ENCODE measurements around the gene PET100.
"Not testable (repeated sequence)": the region's sequence is repeated elsewhere in the genome, so short reads cannot be mapped to it uniquely, and the experiment has no call there.

PET100 gene

GRCh38 chr19:7628589-7629311 lies 843 bp upstream of the PET100 start:
- H3K27ac ChIP-seq, result peak overlapping the region in 20 of 21 experiments; percentile 63 to 91 (median 82)

GRCh38 chr19:7631577-7631976 lies 2.0 kb downstream of the PET100 start:
- H3K4me3 ChIP-seq, result no peak overlapping the region

More at GRCh38 chr19:7628589-7629311, 843 bp upstream of the PET100 start:
- peak overlapping the region; percentile 66 to 100 (median 97) for H3K4me3 ChIP-seq

DNA sequence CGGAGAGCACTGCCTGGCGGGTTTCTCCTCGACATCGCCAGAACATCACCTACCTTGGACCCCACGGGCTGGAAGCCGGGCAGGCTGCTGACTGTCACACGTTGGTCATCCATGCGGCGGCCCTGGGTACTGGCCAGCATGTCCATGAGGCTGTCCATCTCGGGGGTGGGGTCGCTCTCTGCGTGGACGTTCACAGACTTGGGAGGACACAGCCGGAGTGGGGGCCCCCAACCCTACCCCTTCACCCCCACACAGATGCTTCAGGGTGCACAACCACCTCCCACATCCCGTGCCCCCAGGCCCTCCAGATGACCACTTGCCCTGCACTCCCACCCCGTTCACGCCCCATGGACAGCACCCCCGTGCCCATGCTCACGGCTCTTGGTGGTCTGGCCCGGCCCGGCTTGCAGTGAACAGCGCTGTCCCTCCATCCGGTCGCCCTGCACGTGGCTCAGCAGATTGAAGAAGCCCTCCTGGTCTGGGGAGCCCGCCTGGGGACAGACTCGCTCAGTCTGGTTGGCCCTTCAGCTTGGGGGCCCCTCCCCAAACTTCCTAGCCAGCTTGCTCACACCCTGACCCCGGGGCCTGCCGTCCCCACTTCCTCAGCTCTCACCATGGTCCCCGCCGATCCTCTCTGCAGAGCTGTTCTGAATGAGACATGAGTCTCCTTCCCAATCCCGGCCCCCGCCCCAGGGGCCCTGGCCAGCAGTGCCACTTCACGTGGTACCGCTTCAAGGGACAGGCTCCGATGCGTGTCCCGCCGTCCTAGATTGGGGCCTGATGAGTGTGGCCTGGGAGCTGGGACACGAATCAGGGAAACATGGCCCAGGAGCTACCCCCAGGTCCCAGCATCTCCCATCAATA lies 3.0 kb downstream of the PET100 start:
- H3K27ac ChIP-seq, result no peak overlapping the region

More at GRCh38 chr19:7631577-7631976, 2.0 kb downstream of the PET100 start:
- H3K27ac ChIP-seq, result no peak overlapping the region

DNA sequence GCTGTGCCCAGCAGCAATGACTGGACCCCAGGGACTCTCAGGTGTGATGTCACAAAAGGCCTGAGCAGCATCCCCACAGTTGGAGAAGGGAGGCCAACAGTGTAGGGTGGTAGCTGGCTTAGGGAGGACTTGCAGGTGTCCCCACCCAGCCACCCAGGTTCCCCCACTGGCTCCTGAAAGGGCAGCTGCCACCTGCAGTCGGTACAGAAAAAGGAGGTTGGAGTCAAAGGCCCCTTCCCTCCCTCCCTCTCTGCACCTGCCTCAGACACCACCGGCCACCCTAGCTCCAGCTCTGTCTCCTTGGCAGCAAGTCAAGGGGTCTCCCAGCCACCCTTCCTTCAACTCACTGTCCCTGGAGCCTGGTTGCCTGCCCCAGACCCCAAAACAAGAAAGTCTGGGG lies 4.1 kb downstream of the PET100 start, which contains the start of gene PCP2:
Gene PCP2, minus strand, starts transcription at position 22 of the 400 bp plus-strand sequence. CDS start 262 bp downstream, outside the sequence.
- no peak within 1 kb of the TSS for H3K4me3 ChIP-seq
- no peak within 1 kb of the TSS for H3K27ac ChIP-seq

More for the DNA sequence above, 3.0 kb downstream of the PET100 start:
- no peak overlapping the region for H3K4me3 ChIP-seq

DNA sequence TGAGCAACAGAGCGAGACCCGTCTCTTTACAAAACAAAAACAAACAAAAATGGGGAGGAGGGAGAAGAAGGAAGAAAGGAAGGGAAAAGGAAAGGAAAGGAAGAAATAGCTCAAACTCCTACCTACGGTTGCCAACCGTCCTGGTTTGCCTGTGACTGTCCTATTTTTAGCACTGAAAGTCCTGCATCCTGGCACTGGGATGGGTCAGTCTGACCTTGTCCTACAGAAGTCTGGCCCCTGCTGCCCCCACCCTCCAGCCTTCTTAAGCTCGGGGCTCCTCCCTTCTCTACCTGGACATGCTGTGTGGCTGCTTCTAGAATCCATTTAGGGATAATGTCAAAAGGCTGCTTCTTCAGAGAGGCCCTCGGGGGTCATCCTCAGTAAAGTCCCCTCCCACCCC lies 6.1 kb downstream of the PET100 start:
- H3K4me3 ChIP-seq, result no peak overlapping the region
- H3K27ac ChIP-seq, result no peak overlapping the region

GRCh38 chr19:7636317-7636690 lies 6.7 kb downstream of the PET100 start:
- Histone ChIP-seq H3K27ac (peak overlapping the region in 15 of 21 experiments; percentile 73 to 94 (median 88)), H3K4me3 (peak overlapping the region in 6 of 7 experiments; percentile 56 to 81 (median 66))

DNA sequence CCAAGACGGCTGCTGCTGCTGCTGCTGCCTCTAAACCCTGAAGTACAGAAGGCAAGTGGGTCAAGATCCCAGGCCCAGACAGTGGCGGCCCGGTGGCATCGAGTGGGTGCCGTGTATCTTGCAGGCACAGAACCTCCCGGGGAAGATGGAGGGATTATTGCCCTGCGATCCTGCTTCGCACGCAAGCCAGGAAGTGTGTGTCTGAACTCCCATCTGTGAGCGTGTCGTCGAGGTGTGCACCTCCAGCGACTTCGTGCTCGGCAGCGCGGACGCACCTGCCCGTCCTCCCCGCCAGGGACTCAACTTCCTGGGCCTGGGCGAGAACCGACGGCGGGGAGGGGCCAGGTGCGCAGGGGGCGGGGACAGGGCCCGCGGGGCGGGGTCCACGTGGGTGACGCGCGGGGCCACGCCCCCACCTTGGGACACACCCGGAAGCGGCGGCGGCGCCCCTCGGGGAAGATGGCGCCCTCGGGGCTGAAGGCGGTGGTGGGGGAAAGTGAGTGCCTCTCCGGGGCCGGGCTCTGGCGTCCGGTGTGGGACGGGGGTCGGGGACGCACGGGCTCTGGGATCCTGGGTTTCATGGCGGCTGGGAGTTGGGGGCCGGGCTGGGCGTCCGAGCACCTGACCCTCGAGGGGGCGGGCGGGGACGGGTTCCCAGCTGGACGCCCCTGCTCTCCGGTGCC lies 7.2 kb downstream of the PET100 start, which contains the start of gene STXBP2:
Gene STXBP2, plus strand, starts transcription at position 420 of the 683 bp plus-strand sequence. Its CDS starts 40 bp downstream, at position 460.
- Histone ChIP-seq H3K27ac (peak within 1 kb of the TSS; percentile 32 to 94 (median 87)), H3K4me3 (peak within 1 kb of the TSS; percentile 56 to 81 (median 68))

GRCh38 chr19:7637374-7638256 lies 8.0 kb downstream of the PET100 start:
- Histone ChIP-seq H3K4me3 (peak overlapping the region; percentile 56 to 81 (median 68)), H3K27ac (peak overlapping the region; percentile 32 to 94 (median 87))

DNA sequence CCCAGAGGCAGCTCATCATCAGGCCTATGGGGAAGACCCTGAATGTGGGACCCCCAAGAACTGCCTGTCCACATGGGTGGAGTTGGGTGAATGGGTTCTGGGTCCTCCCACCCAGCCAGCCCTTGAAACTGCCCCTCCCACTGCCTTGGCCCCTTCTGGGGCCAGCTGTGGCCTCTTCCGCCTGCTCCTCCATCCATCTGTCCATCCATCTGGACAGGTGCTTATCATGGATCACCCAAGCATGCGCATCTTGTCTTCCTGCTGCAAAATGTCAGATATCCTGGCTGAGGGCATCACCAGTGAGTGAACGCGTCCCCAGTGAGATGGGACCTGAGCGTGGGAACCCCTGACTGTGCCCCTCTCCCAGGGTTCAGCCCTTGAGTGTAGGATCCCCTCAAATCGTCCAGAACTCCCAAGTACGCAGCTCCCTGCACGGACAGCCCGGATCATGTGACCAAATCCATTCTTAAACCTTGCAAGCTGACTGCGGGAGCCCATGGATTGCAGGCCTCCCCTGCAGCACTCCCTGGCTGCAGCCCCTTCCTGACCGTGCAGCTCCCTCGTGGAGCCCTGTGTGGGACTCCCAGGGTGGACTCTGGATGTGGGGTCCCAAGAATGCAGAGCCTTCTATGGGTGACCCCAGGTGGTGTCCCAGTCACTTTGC lies 9.3 kb downstream of the PET100 start:
- H3K27ac ChIP-seq, result no peak overlapping the region
- no peak overlapping the region for H3K4me3 ChIP-seq

DNA sequence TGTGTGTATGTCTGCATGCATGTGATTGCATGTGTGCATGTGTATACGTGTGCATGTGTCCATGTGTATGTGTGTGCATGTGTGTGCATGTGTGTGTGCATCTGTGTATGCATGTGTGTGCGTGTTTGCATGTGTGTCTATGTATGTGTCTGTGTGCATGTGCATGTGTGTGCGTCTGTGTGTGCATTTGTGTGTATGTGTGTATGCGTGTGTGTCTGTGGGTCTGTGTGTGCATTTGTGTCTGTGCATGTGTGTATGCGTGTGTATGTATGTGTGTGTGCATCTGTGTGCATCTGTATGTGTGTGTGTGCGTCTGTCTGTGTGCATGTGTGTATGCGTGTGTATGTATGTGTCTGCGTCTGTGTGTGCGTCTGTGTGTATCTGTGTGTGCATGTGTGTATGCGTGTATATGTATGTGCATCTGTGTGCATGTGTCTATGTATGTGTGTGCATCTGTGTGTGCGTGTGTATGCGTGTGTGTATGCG lies 10.3 kb downstream of the PET100 start:
- Histone ChIP-seq H3K27ac (no peak overlapping the region), H3K4me3 (no peak overlapping the region)

- Histone ChIP-seq H3K4me3 (no peak overlapping the region), H3K27ac (no peak overlapping the region)
Observed at GRCh38 chr19:7640803-7641202, 11.2 kb downstream of the PET100 start.

DNA sequence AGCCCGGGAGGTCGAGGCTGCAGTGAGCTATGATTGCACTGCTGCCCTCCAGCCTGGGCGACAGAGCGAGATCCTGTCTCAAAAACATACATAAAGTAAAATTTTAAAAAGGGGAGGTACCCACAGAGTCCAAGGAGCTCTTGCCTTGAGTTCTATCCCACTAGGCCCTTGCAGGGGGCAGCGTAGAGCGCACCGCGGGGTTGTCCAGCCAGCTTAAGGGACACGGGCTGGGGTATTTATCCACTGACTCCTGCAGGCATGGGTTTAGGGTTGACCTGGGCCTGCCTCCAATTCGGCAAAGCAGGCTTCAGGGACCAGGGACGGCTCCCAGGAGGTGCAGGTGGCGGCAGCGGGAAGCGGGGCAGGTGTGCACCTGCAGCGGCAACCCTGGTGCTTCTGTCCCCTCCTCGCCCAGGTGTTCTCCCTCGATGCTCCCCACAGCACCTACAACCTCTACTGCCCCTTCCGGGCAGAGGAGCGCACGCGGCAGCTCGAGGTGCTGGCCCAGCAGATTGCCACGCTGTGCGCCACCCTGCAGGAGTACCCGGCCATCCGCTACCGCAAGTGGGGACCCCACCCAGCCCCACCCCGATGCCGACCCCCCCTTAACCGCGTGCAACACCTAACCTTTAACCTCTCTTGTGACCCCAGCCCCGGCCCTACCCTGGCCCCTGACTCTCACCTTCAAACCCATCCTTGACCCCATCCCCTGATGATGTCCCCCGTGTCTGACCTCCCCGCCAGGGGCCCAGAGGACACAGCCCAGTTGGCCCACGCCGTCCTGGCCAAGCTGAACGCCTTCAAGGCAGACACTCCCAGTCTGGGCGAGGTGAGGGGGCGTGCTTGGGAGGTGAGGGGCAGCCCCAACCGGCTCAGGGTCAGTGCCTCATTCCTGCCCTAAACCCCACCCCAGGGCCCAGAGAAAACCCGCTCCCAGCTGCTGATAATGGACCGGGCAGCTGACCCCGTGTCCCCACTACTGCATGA lies 12.0 kb downstream of the PET100 start:
- H3K4me3 ChIP-seq, result no peak overlapping the region
- H3K27ac ChIP-seq, result no peak overlapping the region

DNA sequence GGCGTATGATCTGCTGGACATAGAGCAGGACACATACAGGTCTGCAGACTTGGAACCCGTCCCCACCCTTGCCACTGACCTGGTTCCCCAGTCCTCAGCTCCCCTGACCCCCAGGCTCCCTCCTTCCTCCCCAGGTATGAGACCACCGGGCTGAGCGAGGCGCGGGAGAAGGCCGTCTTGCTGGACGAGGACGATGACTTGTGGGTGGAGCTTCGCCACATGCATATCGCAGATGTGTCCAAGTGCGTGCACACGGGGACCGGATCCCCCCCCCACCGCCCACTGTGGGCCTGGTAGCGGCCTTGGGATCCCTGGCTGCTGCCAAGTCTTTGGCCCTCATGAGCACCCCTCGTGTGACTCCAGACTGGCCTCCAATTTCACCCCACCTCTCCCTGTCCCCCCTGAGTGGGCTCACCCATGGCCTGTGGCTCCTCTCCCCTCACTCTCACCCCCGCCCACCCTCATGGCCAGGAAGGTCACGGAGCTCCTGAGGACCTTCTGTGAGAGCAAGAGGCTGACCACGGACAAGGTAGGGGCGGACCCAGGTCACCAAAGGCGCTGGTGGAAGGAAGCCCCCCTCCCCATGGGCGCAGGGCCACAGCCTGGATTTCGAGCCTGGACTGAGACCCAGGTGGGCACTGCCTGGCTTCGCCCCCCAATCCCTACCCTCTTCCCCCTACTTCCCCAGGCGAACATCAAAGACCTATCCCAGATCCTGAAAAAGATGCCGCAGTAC lies 12.9 kb downstream of the PET100 start:
- Histone ChIP-seq H3K27ac (no peak overlapping the region), H3K4me3 (no peak overlapping the region)

GRCh38 chr19:7643031-7643415 lies 13.4 kb downstream of the PET100 start:
- H3K4me3 ChIP-seq, result no peak overlapping the region
- H3K27ac ChIP-seq, result no peak overlapping the region

DNA sequence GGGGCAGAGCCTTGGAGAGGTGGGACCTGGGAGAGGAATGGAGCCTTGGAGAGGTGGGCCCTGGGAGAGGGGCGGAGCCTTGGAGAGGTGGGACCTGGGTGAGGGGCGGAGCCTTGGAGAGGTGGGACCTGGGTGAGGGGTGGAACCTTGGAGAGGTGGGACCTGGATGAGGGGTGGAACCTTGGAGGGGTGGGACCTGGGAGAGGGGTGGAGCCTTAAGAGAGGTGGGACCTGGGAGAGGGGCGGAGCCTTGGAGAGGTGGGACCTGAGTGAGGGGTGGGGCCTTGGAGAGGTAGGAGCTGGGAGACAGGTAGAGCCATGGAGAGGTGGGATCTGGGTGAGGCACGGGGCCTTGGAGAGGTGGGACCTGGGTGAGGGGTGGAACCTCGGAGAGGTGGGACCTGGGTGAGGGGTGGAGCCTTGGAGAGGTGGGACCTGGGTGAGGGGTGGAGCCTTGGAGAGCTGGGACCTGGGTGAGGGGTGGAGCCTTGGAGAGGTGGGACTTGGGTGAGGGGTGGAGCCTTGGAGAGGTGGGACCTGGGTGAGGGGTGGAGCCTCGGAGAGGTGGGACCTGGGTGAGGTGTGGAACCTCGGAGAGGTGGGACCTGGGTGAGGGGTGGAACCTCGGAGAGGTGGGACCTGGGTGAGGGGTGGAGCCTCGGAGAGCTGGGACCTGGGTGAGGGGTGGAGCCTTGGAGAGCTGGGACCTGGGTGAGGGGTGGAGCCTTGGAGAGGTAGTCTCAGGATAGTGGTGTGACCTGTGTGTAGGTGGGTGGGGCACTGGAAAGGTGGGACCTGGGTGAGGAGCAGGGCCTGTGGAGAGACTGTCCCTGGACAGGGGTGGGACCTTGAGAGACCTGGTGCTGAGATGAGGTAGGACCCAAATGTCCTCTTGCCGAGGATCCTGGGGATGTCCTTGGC lies 14.3 kb downstream of the PET100 start:
- H3K4me3 ChIP-seq, result not testable (repeated sequence)

DNA sequence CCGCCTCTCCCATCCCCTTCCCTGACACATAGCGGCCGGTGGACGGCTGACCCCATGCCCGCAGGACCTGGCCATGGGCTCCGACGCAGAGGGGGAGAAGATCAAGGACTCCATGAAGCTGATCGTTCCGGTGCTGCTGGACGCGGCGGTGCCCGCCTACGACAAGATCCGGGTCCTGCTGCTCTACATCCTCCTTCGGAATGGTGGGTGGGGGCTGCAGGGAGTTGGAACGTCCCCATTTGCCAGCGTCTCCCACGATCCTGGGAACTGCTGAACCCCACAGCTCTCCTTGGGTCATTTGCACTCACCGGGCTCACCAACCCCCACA lies 14.9 kb downstream of the PET100 start:
- Histone ChIP-seq H3K4me3 (no peak overlapping the region), H3K27ac (no peak overlapping the region)

More for the DNA sequence above, 14.3 kb downstream of the PET100 start:
- not testable (repeated sequence) for H3K27ac ChIP-seq

Measured in skin epidermis (tissue), 12 donors.